Left lobe of liver (tissue), 2 donors: Measurements from ENCODE around the gene LMBR1. TPM values are rescaled to one million over a fixed set of nuclear protein-coding genes. Genes with fewer than 3 reads are reported as not detected.
"Not testable (repeated sequence)": the region's sequence is repeated elsewhere in the genome, so short reads cannot be mapped to it uniquely, and the experiment has no call there.

Experiments
- ATAC-seq: fragments of 200-7000 bp; cut with Tn5 transposase; one replicate; pipeline ENCODE4 v1.9.1; 2020; ENCODE audit warnings: mild to moderate bottlenecking, moderate library complexity
- DNase-seq: peaks from one replicate; pipeline ENCODE4 v3.0.0-alpha.2; 2020; ENCODE audit warnings: low spot score
- total RNA-seq: library from RNA; stranded (reverse); gene quantifications from one replicate; pipeline ENCODE4 v1.2.1, GENCODE V29; 2021
- donor health status: DM: no; HTN: no; CAD: no; lungs with moderate emphysema.
- donor health status: DM: no; HTN: yes; CAD: no.

The LMBR1 gene
- total RNA-seq, 1 donor from 2014 or later: 28.7 TPM

DNA sequence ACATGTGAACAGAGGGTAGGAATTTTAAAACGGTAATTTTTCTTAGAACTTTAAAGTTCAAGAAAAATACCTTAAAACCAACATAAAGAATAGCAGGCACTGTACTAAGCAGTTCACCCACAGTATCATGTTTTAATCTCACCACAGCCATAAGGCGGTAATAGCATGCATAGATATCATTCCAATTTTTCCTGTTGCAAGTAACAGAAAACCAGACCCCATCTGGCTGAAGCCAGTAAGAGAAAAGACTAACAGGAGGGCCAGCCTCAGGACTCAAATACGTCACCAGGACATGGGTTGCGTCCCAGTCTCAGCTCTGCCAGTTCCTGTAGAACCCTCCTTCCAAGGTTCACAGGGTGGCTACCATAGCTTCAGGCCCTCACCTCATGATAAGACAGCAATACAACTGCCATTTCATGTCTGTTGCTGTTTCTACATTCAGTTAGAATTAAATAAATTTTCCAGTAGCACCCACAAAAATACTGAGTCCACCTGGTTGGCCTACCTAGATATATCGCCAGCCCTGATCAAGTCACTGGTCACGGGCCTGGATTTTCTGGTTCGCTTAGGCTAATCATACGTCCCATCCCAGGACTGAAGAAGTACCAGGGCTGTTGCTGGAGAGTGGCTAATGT, 254.4 kb downstream of the LMBR1 start:
- ATAC-seq (no peak), DNase-seq (no peak)

DNA sequence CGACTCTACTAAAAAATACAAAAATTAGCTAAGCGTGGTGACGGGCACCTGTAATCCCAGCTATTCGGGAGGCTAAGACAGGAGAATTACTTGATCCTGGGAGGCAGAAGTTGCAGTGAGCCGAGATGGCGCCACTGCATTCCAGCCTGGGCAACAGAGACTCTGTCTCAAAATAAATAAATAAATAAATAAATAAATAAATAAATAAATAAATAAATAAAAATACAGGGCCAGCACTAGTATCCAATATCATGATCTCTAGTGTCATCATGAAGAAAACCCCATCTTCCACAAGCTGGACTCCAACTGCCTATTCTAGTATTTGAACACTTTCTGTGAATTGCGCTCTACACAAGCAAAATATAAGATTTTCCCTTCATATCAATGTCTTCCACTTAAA, 255.9 kb downstream of the LMBR1 start:
- ATAC-seq, DNase-seq: not testable (repeated sequence)

- no peak for ATAC-seq
- DNase-seq: no peak
These were observed 257.2 kb downstream of the LMBR1 start for GRCh38 chr7:156635529-156636385.

- no peak for DNase-seq
- no peak for ATAC-seq
These were observed 258.9 kb downstream of the LMBR1 start for GRCh38 chr7:156634117-156634516.

DNA sequence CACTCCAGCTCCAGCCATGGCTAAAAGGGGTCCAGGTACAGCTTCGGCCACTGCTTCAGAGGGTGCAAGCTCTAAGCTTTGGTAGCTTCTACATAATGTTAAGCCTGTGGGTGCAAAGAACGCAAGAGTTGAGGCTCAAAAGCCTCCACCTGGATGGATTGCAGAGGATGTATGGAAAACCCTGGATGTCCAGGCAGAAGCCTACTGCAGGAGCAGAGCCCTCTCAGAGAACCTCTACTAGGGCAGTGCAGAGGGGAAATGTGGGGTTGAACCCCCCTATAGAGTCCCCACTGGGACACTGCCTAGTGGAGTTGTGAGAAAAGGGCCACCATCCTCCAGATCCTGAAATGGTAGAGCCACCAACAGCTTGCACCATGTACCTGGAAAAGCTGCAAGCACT, 263.1 kb downstream of the LMBR1 start:
- no peak for ATAC-seq
- no peak for DNase-seq

DNA sequence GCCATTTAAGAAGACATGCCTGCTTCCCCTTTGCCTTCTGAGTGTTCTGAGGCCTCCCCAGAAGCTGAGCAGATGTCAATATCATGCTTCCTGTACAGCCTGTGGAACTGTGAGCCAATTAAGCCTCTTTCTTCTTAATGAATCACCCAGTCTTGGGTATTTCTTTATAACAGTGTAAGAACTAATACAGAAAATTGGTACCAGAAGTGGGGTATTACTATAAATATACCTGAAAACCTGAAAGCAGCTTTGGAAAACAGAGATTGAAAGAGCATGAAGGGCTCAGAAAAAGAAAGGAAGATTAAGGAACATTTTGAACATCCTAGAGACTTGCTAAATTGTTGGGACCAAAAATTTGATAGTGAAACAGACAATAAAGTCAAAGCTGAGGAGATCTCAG, 264.4 kb downstream of the LMBR1 start:
- ATAC-seq (no peak), DNase-seq (no peak)

Other genes starting within 250 kb of the LMBR1 start
- gene NOM1, start 56.5 kb upstream of the LMBR1 start, total RNA-seq: 7.2 TPM
- gene MNX1, start 117.5 kb upstream of the LMBR1 start, total RNA-seq: not detected
- gene UBE3C, start 245.7 kb upstream of the LMBR1 start, total RNA-seq: 29.2 TPM